SK-N-SH treated with all-trans-retinoic acid at 6 μM for 48 hours (cell line): ENCODE results near the gene ACOXL.

ENCODE experiments used
- ATAC-seq: fragments of 200-7000 bp; cut with Tn5 transposase; 3 replicates; pipeline ENCODE4 v1.9.1; 2020; ENCODE audit warnings: mild to moderate bottlenecking, moderate library complexity
- BACH2 ChIP-seq: fragments of 250-450 bp; sonication (Bioruptor Pico); IDR thresholded peaks from 2 replicates; pipeline ENCODE4 v1.9.0; 2021; ENCODE audit warnings: mild to moderate bottlenecking, borderline replicate concordance
- CREB5 ChIP-seq: fragments of 250-450 bp; sonication (Bioruptor Pico); IDR thresholded peaks from 2 replicates; pipeline ENCODE4 v1.5.1; 2020; ENCODE audit warnings: low read depth, mild to moderate bottlenecking, moderate library complexity
- CSDC2 ChIP-seq: fragments of 250-450 bp; sonication (Bioruptor Pico); IDR thresholded peaks from 2 replicates; pipeline ENCODE4 v1.5.0; 2020; ENCODE audit warnings: mild to moderate bottlenecking, moderate library complexity
- ESRRG ChIP-seq: fragments of 250-450 bp; sonication (Bioruptor Pico); IDR thresholded peaks from 2 replicates; pipeline ENCODE4 v1.6.1; 2021; ENCODE audit warnings: mild to moderate bottlenecking
- GLIS3 ChIP-seq: fragments of 250-450 bp; sonication (Bioruptor Pico); IDR thresholded peaks from 2 replicates; pipeline ENCODE4 v1.5.0; 2020; ENCODE audit warnings: mild to moderate bottlenecking, moderate library complexity
- ISL1 ChIP-seq: fragments of 250-450 bp; sonication (Bioruptor Pico); IDR thresholded peaks from 2 replicates; pipeline ENCODE4 v2.1.2; 2022; ENCODE audit warnings: mild to moderate bottlenecking, moderate library complexity
- OSR1 ChIP-seq: fragments of 250-450 bp; sonication (Bioruptor Pico); IDR thresholded peaks from 2 replicates; pipeline ENCODE4 v1.8.0; 2022; ENCODE audit warnings: moderate library complexity, mild to moderate bottlenecking, inconsistent platforms
- POU6F1 ChIP-seq: fragments of 250-450 bp; sonication (Bioruptor Pico); IDR thresholded peaks from 2 replicates; pipeline ENCODE4 v1.8.0; 2021; ENCODE audit warnings: low read depth, mild to moderate bottlenecking, moderate library complexity, borderline replicate concordance
- PPARA ChIP-seq: fragments of 250-450 bp; sonication (Bioruptor Pico); IDR thresholded peaks from 2 replicates; pipeline ENCODE4 v1.5.0; 2020; ENCODE audit warnings: mild to moderate bottlenecking, borderline replicate concordance
- RARB ChIP-seq: fragments of 250-450 bp; sonication (Bioruptor Pico); IDR thresholded peaks from 2 replicates; pipeline ENCODE4 v1.8.0; 2021; ENCODE audit warnings: mild to moderate bottlenecking, moderate library complexity
- TCF4 ChIP-seq: fragments of 250-450 bp; sonication (Bioruptor Pico); IDR thresholded peaks from 2 replicates; pipeline ENCODE4 v1.8.0; 2021; ENCODE audit warnings: mild to moderate bottlenecking, moderate library complexity, borderline replicate concordance
- TOX ChIP-seq: fragments of 250-450 bp; sonication (Bioruptor Pico); IDR thresholded peaks from 2 replicates; pipeline ENCODE4 v1.8.0; 2021; ENCODE audit warnings: mild to moderate bottlenecking, moderate library complexity, borderline replicate concordance
- ZC3H10 ChIP-seq: fragments of 250-450 bp; sonication (Bioruptor Pico); IDR thresholded peaks from 2 replicates; pipeline ENCODE4 v1.5.1; 2021; ENCODE audit warnings: mild to moderate bottlenecking, moderate library complexity
- ZFP3 ChIP-seq: fragments of 250-450 bp; sonication (Bioruptor Pico); IDR thresholded peaks from 2 replicates; pipeline ENCODE4 v1.5.0; 2020; ENCODE audit warnings: mild to moderate bottlenecking, moderate library complexity
- ZNF70 ChIP-seq: fragments of 450-650 bp; formaldehyde crosslinking; IDR thresholded peaks from 2 replicates; pipeline ENCODE4 v1.5.0; 2020; ENCODE audit warnings: mild to moderate bottlenecking, moderate library complexity
- TF ChIP-seq, protein P1 (sequence below): fragments of 250-450 bp; sonication (Bioruptor Pico); IDR thresholded peaks from 2 replicates; pipeline ENCODE4 v1.8.0; 2020; ENCODE audit warnings: mild to moderate bottlenecking, moderate library complexity, borderline replicate concordance
- TF ChIP-seq, protein P2 (sequence below): fragments of 250-450 bp; sonication (Bioruptor Pico); IDR thresholded peaks from 2 replicates; pipeline ENCODE4 v1.5.1; 2021; ENCODE audit warnings: mild to moderate bottlenecking, moderate library complexity
- TF ChIP-seq, protein P3 (sequence below): fragments of 250-450 bp; sonication (Bioruptor Pico); IDR thresholded peaks from 2 replicates; pipeline ENCODE4 v1.5.0; 2020; ENCODE audit warnings: mild to moderate bottlenecking, moderate library complexity

Gene ACOXL

GRCh38 chr2:111007757-111008688 is 275.6 kb downstream of the ACOXL start:
- ATAC-seq: no peak
- TF ChIP-seq ESRRG (CRISPR knock-in tag) (no peak), TCF4 (CRISPR knock-in tag) (no peak), RARB (CRISPR knock-in tag) (no peak), ZC3H10 (CRISPR knock-in tag) (no peak), ZNF70 (CRISPR knock-in tag) (no peak), ZFP3 (CRISPR knock-in tag) (no peak), BACH2 (CRISPR knock-in tag) (no peak), CREB5 (CRISPR knock-in tag) (no peak)
- TF ChIP-seq, protein P1, sequence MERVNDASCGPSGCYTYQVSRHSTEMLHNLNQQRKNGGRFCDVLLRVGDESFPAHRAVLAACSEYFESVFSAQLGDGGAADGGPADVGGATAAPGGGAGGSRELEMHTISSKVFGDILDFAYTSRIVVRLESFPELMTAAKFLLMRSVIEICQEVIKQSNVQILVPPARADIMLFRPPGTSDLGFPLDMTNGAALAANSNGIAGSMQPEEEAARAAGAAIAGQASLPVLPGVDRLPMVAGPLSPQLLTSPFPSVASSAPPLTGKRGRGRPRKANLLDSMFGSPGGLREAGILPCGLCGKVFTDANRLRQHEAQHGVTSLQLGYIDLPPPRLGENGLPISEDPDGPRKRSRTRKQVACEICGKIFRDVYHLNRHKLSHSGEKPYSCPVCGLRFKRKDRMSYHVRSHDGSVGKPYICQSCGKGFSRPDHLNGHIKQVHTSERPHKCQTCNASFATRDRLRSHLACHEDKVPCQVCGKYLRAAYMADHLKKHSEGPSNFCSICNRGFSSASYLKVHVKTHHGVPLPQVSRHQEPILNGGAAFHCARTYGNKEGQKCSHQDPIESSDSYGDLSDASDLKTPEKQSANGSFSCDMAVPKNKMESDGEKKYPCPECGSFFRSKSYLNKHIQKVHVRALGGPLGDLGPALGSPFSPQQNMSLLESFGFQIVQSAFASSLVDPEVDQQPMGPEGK (CRISPR knock-in tag): no peak
- TF ChIP-seq, protein P2, sequence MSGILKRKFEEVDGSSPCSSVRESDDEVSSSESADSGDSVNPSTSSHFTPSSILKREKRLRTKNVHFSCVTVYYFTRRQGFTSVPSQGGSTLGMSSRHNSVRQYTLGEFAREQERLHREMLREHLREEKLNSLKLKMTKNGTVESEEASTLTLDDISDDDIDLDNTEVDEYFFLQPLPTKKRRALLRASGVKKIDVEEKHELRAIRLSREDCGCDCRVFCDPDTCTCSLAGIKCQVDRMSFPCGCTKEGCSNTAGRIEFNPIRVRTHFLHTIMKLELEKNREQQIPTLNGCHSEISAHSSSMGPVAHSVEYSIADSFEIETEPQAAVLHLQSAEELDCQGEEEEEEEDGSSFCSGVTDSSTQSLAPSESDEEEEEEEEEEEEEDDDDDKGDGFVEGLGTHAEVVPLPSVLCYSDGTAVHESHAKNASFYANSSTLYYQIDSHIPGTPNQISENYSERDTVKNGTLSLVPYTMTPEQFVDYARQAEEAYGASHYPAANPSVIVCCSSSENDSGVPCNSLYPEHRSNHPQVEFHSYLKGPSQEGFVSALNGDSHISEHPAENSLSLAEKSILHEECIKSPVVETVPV: no peak
- TF ChIP-seq, all 23 proteins: peak for 0

DNA sequence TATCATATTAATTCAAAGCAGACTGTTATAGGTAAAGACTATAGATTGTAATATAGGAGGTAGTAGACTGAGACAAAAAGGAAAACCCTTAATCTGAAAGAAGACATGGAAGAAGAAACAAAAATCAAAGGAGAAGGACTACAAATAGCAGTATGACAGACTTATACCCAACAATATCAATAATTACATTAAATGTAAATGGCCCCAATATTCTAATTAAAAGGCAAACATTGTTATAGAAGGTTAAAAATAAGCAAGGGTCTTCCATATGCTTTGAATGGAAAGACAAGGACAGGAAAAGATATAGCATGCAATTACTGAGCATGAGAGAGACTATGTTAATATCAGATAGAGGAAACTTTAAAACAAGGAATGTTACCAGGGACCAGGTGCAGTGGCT is 278.8 kb downstream of the ACOXL start:
- ATAC-seq: no peak
- TF ChIP-seq, protein P3, sequence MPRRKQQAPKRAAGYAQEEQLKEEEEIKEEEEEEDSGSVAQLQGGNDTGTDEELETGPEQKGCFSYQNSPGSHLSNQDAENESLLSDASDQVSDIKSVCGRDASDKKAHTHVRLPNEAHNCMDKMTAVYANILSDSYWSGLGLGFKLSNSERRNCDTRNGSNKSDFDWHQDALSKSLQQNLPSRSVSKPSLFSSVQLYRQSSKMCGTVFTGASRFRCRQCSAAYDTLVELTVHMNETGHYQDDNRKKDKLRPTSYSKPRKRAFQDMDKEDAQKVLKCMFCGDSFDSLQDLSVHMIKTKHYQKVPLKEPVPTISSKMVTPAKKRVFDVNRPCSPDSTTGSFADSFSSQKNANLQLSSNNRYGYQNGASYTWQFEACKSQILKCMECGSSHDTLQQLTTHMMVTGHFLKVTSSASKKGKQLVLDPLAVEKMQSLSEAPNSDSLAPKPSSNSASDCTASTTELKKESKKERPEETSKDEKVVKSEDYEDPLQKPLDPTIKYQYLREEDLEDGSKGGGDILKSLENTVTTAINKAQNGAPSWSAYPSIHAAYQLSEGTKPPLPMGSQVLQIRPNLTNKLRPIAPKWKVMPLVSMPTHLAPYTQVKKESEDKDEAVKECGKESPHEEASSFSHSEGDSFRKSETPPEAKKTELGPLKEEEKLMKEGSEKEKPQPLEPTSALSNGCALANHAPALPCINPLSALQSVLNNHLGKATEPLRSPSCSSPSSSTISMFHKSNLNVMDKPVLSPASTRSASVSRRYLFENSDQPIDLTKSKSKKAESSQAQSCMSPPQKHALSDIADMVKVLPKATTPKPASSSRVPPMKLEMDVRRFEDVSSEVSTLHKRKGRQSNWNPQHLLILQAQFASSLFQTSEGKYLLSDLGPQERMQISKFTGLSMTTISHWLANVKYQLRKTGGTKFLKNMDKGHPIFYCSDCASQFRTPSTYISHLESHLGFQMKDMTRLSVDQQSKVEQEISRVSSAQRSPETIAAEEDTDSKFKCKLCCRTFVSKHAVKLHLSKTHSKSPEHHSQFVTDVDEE (CRISPR knock-in tag): no peak
- TF ChIP-seq BACH2 (CRISPR knock-in tag) (no peak), ISL1 (no peak), GLIS3 (no peak), OSR1 (CRISPR knock-in tag) (no peak), TOX (CRISPR knock-in tag) (no peak), ESRRG (CRISPR knock-in tag) (no peak), CSDC2 (CRISPR knock-in tag) (no peak), POU6F1 (CRISPR knock-in tag) (no peak), PPARA (CRISPR knock-in tag) (no peak)
- TF ChIP-seq, protein P2: no peak
